Measurements from ENCODE around the gene NUDT17. TPM values are rescaled to one million over a fixed set of nuclear protein-coding genes. Genes with fewer than 3 reads are reported as not detected.

The NUDT17 gene, protein sequence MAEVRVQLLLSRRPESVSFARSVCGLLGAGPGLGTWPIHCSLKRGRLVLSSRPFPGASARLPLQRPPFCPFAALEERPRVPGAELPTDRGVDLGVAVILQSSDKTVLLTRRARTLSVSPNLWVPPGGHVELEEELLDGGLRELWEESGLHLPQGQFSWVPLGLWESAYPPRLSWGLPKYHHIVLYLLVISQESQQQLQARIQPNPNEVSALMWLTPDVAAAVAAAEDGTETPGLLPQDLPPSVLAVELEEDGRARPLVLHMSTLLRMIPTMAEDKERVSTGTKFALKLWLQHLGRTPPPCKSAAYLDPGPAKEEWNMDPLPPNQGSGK
- 4.9 and 9.2 TPM in 2 replicates for total RNA-seq

DNA sequence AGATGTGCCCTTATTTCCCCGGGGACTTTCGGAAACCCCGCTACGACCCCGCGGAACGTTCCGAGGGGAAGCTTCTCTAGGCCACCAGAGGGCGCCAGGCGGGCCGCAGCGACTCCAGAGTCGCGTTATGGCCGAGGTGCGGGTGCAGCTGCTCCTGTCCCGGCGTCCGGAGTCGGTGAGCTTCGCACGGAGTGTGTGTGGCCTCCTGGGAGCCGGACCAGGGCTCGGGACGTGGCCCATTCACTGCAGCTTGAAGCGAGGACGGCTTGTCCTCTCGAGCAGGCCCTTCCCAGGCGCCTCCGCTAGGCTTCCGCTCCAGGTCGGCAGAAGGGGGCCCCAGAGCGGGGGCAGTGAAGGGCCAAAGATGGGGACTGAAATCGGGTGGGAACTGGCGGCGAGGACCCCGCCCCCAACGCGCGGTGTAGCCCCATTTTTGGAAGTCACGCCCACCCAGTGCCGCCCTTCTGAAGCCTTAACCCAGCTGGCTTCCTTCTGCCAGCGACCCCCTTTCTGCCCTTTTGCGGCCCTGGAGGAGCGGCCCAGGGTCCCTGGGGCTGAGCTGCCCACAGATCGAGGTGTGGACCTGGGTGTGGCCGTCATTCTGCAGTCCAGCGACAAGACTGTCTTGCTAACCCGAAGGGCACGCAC lies at the start of gene NUDT17:
Gene NUDT17 (plus strand): TSS at position 117 of the 648 bp plus-strand sequence. CDS start 11 bp downstream, at position 128.

DNA sequence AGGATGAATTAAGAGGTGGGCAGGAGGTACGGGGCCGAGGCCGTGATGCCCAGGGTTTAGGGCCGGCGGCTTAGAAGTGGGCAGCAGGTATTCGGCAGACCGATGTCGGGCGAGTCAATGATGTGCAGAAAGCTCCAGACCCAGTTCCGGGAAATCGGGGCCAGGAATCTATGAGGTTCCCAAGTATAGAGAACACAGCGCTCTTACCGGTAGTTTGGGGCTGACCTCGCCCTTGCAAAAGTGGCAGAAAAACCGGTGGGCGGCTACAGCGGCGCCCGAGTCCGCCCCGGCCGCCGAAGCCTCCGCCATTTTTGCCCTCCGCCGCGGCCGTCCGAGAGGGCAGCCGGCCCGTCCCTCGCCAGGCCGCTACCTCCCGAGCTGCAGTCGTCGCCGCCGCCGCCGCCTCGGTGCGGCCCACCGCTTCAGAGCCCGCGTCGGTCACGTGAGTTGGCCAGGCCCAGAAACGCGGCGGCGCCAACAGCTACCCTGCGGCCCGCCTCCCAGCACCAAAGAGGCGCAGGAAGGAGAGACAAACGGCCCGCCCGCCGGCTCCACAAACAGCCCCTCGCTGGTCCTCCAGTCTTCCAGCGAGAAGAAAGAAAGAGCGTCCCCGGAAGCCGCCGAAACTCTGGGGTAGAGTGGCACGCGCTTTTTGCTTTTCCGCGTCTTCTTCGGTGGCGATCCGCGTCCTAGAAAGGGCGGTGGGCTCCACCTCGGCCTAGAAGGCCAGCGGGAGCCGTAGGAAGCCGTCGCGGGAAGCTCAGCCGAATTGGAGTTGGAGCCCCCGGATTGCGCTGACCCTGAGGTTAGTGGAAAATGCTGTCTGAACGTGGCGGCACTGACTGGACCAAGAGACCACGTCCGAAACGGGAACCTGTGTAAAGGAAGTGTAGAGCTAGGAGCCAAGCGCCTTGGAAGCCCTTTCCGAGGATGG lies 21.6 kb upstream of the NUDT17 start, which contains the start of the genes POLR3C and RNF115:
Gene POLR3C (plus strand): TSS at position 636 of the 934 bp plus-strand sequence. CDS start 1,577 bp downstream, outside the sequence.
Gene RNF115 (minus strand): TSS at position 531 of the 934 bp plus-strand sequence. CDS start 222 bp downstream, at position 309.

DNA sequence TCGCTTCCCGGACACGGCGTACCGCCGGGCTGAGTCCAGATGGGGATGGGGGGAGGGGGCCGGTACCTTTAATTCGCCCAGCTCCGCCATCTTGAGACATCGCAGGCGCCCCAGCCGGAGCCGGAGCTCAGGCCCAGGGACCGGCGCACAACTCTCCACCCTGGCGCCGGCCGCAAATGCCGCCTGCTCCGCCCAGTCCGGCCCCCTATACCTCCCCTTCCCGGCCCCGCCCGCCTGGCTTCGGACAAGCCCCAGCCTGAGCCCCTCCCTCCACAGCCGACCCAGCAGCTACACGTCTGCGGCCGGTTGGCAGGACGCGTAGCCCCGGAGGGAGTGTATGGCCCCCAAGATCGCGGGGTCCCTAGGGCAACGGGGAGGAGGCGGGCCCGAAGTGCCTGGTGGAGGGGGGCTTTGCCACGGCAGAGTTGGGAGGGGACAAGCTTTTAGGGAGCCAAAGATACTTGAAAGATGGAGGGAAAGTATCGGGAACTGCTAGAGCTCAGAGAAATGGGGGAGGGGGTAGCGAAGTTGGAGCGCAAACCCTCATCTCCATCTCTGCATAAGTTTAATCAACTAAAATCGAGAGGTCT lies 13.6 kb downstream of the NUDT17 start, which contains the start of gene PIAS3:
Gene PIAS3 (minus strand): TSS at position 181 of the 590 bp plus-strand sequence. CDS start 91 bp downstream, at position 90.

DNA sequence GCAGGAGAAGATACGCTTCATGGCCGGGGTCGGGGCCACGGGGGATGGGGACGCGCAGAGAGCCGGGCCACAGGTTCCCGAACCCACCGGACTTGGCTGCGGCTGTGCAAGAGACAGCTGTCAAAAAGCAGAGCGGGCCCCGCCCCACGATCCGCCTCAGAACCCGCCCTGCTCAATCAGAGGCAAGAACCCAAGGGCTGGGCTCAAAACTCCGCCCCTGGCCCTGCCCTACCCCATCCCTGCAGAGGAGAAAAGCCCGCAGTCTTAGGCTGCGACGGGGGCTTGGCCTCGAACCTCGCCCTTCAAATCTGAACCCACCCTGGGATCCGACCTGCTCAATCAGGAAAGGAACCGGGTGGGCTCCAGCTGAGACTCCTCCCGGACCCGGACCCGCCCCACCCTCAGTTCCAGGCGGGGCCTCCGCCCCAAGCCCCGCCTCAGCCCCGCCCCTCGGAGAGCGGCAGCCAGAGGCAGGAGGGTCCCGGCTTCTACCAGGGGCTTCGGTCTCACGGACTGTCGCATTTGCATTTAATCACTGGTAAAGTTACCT lies 40.4 kb downstream of the NUDT17 start, which contains the start of gene ANKRD35:
Gene ANKRD35 (minus strand): TSS at position 129 of the 550 bp plus-strand sequence. CDS start 108 bp downstream, at position 21.

Small RNA genes lying within 50 kb of the gene (small RNA-seq; reads per million reads assigned to genes)
- not detected for gene MIR6736

Other genes with a start within 250 kb of the NUDT17 start
- gene GPR89A, start 237.6 kb upstream of the NUDT17 start, total RNA-seq = 31.3 and 32.5 TPM in 2 replicates
- gene PDZK1, start 138.3 kb upstream of the NUDT17 start, total RNA-seq = 0.49 and 0.97 TPM in 2 replicates
- not detected in 2 replicates for gene CD160, start 126.1 kb upstream of the NUDT17 start, total RNA-seq
- gene RNF115, start 21.5 kb upstream of the NUDT17 start, total RNA-seq = 32.1 and 40.1 TPM in 2 replicates
- 69.9 and 70.7 TPM in 2 replicates for gene POLR3C, start 21.4 kb upstream of the NUDT17 start, total RNA-seq
- 23.5 and 24.3 TPM in 2 replicates for gene PIAS3, start 13.5 kb downstream of the NUDT17 start, total RNA-seq
- 0.65 and 1.2 TPM in 2 replicates for gene ANKRD35, start 40.2 kb downstream of the NUDT17 start, total RNA-seq
- 1.5 and 2.6 TPM in 2 replicates for gene ITGA10, start 64.4 kb downstream of the NUDT17 start, total RNA-seq
- 24.7 TPM in 2 replicates for gene PEX11B, start 73.1 kb downstream of the NUDT17 start, total RNA-seq
- gene RBM8A, start 81.9 kb downstream of the NUDT17 start, total RNA-seq = 46.2 and 47.6 TPM in 2 replicates
- gene LIX1L, start 112.4 kb downstream of the NUDT17 start, total RNA-seq = 50.8 and 52.1 TPM in 2 replicates
- 1.3 and 1.6 TPM in 2 replicates for gene ANKRD34A, start 118.9 kb downstream of the NUDT17 start, total RNA-seq
- 8.4 and 13.0 TPM in 2 replicates for gene POLR3GL, start 119.1 kb downstream of the NUDT17 start, total RNA-seq
- gene TXNIP, start 150.9 kb downstream of the NUDT17 start, total RNA-seq = 34.5 and 50.3 TPM in 2 replicates
- not detected in 2 replicates for gene HJV, start 176.1 kb downstream of the NUDT17 start, total RNA-seq

Measured in hair follicle dermal papilla cell (primary cell).